HG02798 (cell line): ENCODE measurements around the gene PDZK1IP1.
A peak's percentile ranks its signal among the peaks of the same experiment; 100 is the strongest.
"Not testable (repeated sequence)": the region's sequence is repeated elsewhere in the genome, so short reads cannot be mapped to it uniquely, and the experiment has no call there.

Experiments used
- ATAC-seq: cut with Tn5 transposase; IDR thresholded peaks from one replicate; pipeline ENCODE4 v1.9.1; 2021; ENCODE audit warnings: mild to moderate bottlenecking; ENCODE audit not compliant: unreplicated experiment, poor library complexity

PDZK1IP1 gene

DNA sequence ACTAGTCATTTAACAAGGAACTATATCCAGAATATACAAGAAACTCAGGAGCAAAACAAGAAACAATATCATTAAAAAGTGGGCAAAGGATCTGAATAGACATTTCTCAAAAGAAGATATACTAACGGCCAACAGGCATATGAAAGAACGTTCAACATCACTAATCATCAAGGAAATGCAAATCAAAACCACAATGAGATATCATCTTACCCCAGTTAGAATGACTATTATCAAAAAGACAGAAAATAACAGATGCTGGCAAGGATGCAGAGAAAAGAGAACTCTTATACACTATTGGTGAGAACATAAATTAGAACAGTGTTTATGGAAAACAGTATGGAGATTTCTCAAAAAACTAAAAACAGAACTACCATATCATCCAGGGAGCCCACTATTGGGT, 13.7 kb upstream of the PDZK1IP1 start:
- ATAC-seq: not testable (repeated sequence)

DNA sequence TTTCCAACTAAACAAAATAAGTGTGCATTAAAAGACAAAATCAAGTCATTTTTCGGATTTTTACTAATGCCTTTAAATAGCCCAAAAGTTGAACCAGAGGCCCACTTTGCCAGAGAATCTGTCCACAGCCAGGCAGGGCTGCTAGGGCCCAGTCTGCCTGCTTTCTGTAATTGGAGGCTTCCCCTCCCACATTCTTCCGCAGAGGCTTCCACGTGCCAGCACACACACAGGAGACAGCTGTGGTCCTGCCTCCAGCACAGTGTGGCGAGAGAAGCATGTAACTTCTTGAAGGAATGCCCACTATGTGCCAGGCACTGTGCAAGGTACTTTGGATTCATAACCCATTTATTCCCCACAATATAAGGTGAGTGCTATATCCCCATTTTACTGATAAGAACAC, 11.3 kb upstream of the PDZK1IP1 start:
- ATAC-seq: no peak

DNA sequence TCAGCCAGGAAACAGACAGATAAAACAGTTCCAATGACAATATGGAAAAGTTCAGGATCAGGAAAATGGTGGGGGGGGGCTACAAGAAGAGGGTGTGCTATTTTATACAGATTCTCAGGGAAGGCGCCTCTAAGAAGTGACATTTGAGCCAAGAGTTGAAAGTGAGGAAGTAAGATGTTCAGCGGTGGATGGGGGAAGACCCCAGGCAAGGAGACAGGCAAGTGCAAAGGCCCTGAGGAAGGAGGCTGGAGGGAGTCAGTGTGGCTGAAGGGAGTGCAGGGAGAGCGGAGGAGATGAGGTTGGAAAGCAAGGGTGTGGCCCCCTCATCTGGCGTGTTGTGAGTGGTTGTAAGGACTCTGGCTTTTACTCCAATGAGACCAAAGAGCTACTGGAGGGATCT, 8.4 kb upstream of the PDZK1IP1 start:
- ATAC-seq: no peak

DNA sequence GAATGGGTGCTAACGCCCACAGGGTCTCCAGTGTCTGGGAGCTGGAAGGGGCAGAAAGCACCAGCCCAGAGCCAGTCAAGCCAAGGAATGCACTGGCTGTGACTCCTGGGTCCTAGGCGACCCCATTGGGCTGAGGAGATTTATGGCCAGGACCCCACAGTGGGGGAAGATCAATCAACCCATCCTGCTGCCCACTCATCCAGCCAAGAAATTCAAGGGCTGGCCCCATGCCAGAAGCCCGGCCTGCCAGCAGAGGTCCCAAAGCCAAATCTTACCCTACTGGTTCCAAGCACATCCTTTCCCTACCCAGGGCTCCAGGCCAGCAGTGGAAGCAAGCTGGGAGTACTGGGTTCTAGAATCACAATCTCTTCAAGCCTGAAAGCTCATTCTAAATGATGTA, 6.8 kb upstream of the PDZK1IP1 start:
- no peak for ATAC-seq

DNA sequence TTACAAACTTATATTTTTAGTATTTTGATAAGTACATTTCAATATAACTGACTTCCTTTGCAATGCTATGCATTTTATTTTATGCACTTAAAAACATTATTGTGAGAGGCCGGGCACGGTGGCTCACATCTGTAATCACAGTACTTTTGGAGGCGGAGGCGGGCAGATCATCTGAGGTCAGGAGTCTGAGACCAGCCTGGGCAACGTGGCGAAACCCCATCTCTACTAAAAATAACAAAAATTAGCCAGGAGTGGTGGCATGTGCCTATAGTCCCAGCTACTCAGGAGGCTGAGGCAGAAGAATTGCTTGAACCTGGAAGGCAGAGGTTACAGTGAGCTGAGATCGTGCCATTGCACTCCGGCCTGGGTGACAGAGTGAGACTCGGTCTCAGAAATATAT, 6.1 kb upstream of the PDZK1IP1 start:
- not testable (repeated sequence) for ATAC-seq

DNA sequence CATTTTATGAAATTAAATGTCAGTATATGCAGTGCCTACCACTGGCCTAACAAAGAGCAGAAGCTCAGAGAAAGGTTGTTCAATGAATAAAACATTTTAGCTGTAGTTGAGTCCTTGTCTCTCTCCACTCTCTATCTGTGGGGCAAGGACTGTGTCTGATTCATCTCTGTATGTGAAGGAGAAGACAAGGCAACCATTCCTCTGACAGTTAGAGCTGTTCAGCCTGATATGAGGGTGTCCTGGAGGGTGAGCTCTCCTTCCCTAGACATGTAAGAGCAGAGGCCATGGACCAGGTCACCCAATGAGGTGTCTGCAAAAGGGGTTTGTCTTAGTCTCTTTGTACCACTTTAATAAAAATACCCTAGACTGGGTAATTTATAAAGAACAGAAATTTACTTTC, 4.5 kb upstream of the PDZK1IP1 start:
- no peak for ATAC-seq

DNA sequence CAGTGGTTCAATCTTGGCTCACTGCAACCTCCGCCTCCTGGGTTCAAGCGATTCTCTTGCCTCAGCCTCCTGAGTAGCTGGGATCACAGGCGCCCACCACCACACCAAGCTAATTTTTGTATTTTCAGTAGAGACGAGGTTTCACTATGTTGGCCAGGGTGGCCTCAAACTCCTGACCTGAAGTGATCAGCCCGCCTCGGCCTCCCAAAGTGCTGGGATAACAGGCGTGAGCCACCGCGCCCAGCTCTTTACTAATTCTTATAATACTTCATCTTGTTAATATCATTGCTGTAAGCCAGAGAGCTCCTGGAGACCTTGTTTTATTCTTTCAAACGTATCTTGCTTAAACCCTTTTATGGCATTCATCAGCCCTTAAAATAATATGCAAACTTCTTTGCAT, 3.7 kb upstream of the PDZK1IP1 start:
- not testable (repeated sequence) for ATAC-seq

DNA sequence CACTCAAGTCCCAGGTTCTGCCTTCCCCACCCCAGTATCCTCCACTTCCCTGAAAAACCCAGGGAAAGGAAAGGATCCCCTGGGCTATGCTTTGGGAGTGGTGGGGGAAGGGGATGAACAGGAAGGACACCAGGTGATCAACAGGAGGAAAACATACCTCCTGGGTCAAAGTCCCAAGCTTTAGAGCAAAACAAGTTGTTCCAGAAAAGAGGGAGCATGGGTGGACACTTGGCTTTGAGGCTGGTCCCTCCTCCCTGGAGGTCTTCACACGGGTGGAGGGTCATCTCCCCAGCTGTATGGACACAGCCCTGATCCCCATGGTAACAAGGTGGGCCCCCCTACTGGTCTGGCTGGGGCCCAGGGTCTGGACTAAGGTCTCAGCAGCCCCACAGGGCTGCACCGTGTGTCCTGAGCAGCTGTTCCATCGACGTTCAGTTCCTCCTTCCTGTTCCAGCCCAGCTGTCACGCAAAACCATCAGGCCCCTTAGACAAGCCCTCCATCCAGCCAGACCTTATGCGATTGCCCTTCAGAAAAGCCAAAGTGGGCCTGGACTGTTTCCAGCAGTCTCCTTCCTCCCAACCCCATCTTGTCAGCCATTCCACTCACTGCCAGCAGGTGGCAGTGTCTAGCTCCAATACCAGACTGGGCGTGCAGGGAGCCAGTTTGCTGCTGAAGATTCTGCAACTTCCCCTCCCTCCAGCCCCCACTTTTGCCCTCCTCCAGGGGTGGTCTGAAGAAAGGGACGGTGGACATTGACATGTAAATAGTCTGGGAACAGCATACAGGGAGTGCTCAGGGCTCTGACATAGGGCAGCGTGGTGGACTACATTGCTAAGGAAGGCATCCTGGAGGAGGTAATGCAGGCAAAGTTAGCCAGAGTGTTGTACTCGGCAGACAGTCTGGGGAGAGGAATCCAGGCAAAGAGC, 2.9 kb upstream of the PDZK1IP1 start:
- ATAC-seq: peak; percentile 74

DNA sequence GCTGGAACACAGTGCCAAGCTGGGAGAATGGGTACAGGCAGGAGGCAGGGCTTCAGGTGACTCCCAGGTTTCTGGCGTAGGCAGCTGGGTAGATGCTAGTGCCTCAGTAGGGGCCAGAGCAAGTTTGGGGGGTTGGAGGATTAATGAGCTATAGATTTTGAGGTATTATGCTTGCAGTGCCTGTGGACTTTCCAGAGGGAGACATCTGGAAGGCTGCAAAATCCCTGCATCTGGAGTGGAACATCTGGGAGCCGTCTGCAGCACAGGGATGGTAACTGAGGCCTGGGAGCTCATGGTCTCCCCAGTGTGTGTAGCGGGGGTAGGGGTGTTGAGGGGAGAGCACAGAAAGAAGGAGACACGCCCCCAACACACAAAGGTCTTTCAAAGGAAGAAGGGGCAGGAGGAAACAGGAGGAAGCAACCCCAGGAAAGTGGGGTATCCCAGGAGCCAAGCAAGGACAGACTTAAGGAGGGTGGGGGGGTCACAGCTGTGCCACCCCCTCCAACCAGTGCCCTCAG, 2.2 kb upstream of the PDZK1IP1 start:
- no peak for ATAC-seq

GRCh38 chr1:47190857-47191256, 1.0 kb upstream of the PDZK1IP1 start:
- no peak for ATAC-seq

DNA sequence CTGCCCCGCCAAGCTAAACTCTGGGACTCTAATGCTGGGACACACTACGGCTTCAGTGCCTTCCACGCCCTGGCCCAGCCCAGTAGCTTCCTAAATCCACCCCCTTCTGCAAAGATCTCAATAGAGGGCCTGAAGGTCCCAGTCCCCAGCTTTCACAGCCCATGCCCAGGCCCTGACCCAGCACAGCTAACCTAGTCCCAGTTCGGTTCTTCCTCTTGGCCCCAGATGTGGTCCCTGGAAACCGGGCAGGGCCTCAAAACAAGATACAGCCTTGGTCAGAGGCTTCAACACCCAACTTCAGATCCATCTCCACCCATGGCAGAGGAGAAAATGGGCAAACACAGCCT, 646 bp upstream of the PDZK1IP1 start:
- ATAC-seq: no peak

GRCh38 chr1:47188791-47189785, 748 bp downstream of the PDZK1IP1 start:
- no peak for ATAC-seq

GRCh38 chr1:47187926-47188250, 1.9 kb downstream of the PDZK1IP1 start:
- ATAC-seq: no peak

- ATAC-seq: no peak
Observed at GRCh38 chr1:47187231-47187925, 2.5 kb downstream of the PDZK1IP1 start.

DNA sequence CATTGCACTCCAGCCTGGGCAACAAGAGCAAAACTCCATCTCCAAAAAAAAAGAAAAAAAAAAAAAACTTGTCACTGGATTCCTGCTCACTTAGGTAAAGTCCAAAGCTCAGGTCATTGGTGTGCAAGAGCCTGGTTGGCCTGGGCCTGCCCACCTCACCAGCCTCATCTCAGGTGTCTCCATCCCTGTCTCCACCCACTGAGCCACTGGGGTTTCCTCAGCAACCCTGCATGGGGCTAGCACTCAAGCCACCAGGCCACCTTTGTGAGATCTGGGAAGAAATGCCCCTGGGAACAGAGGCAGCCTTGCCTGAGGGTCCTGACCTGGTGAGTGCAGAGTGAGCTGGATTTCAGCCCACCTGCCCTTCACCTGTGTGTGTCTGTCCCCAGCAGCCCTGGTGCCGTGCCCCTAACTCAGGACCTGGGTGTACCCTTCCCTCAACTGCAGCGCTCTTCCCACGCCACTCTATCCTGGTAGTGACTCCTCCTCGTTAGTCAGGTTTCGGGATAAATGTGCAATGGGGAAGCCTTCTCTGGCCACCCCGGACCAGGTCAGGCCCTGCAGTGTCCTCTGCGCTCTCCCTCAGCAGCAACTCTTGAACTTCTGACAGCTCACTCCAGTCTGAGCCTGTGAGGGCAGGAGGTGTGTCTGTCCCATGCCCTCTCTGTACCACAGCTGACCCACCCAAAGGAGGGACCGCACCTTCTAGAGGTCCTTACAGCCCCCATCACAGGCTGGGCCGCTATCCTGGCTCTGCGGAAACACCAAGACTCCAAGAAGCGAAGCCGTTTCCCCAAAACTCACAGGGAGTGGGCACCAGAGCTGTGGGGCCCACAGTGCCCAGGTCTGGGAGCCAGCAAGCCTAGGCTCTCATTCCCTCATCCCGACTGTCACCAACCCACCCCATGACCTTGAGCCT, 3.3 kb downstream of the PDZK1IP1 start:
- ATAC-seq: no peak

DNA sequence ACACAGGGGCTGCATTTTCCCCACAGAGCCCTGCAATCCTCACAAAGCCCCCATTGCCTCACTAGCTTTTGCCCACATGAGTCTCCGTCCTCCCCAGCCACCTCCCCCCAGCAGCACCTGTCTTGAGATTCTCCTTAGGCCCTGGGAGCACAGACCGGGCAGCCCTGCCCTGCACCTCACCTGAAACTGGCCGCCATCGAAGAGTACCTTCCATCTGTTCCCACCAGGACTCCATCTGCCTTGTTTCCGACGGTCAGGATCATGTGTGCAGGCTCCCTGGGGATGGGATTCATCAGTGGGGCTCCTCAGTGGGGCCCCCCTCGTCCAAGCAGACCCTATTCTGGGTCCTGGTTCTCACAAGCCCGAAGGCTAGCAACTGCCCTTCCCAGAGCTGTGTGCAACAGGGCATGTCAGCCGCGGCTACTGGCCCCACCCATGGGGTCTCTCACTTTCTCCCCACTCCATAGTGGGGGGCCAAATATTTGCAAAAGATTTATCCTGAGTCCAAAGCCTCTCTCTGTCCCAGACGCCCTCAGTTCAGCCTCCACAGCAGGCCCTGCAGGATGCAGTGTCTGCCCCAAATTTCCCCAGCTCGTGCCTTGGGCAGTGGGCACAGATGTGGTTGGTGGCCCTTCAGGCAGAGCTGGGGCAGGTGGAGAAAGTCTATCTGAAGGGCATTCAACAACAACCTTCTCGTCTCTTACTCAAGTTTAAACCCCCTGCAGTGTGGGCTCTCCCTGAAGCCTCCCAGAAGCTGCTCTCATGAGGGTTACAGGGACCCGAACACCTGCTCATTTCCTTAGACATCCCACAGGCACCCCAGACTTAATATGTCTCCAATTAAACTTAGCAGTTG, 4.8 kb downstream of the PDZK1IP1 start:
- ATAC-seq: no peak

DNA sequence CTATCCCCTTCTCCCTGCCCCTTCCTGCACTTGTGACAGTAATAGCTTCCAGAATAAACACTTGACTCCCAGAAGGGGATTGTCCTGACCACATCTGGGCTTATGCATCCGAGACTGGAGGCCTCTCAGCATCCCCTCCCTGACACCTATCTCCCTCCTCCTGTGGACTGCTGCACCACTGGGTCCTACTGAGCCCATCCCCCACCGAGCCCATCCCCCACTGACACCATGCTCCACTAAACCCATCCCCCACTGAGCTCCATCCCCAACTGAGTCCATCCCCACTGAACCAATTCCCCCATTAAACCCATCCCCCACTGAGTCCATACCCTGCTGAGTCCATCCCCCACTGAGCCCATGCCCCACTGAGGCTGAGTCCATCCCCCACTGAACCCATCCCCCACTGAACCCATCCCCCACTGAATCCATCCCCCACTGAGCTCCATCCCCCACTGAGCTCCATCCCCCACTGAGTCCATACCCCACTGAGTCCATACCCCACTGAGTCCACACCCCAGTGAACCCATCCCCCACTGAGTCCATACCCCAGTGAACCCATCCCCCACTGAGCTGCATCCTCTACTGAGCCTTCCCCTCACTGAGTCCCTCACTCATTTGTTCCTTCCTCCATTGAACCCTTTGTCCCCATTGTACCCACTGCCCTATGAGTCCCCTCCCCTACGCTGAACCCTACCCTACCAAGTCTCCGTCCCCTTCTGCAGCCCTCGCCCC, 5.6 kb downstream of the PDZK1IP1 start:
- ATAC-seq: no peak
